Fibroblast of skin of right quadriceps (primary cell): ENCODE data around the gene MEIG1.
"Not testable (repeated sequence)": the region's sequence is repeated elsewhere in the genome, so short reads cannot be mapped to it uniquely, and the experiment has no call there.

Experiments used
- DNase-seq: peaks from one replicate; pipeline ENCODE4 v3.0.0-alpha.2; 2013

MEIG1 gene

DNA sequence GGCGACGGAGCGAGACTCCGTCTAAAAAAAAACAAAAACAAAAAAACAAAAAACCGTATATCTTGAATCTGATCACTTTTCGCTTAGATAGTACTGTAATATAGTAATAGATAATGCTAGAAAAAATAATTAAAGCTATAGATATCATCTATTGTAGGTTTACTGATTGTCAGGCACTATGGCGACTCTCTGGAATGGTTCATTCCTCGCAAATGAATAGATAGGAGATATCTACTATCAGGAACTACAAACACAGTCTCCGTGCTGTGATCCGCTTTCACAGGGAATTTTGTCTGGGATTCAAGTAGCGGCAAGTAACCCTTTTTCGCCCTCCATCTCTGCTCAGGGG lies 342 bp upstream of the MEIG1 start:
- DNase-seq, result no peak

DNA sequence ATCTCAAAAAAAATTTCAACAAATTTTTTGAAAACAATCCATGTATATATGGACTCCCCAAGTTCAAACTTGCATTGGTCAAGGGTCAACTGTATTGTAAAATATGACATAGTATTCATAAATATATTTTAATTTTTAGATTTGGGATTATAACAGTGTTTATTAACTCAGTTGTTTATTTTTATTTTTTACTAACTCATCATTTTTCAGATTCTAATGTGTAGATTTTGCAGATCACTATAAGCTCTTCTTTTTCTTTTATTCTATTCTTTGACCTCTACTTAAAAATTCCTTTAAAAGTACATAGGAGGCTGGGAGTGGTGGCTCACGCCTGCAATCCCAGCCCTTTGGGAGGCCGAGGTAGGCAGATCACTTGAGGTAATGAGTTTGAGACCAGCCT lies 8.7 kb downstream of the MEIG1 start:
- DNase-seq, result no peak

DNA sequence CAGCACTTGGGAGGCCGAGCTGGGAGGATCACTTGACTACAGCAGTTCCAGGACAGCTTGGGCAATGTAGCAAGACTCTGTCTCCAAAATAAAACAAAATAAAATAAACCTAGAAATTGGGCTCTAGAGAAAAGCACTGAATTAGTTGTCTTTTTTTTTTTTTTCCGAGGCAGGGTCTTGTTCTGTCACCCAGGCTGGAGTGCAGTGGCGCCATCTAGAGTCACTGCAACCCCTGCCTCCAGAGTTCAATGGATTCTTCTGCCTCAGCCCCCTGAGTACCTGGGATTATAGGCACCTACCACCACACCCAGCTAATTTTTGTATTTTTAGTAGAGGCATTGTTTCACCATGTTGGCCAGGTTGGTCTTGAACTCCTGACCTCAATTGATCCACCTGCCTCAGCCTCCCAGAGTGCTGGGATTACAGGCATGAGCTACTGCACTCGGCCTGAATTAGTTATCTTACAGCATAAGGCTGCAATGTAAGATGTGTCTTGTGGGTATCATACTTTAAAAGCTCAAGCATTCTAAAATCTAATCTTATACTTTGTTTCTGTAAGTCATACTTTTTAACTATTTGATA lies 12.8 kb downstream of the MEIG1 start:
- peak; percentile 14 for DNase-seq

DNA sequence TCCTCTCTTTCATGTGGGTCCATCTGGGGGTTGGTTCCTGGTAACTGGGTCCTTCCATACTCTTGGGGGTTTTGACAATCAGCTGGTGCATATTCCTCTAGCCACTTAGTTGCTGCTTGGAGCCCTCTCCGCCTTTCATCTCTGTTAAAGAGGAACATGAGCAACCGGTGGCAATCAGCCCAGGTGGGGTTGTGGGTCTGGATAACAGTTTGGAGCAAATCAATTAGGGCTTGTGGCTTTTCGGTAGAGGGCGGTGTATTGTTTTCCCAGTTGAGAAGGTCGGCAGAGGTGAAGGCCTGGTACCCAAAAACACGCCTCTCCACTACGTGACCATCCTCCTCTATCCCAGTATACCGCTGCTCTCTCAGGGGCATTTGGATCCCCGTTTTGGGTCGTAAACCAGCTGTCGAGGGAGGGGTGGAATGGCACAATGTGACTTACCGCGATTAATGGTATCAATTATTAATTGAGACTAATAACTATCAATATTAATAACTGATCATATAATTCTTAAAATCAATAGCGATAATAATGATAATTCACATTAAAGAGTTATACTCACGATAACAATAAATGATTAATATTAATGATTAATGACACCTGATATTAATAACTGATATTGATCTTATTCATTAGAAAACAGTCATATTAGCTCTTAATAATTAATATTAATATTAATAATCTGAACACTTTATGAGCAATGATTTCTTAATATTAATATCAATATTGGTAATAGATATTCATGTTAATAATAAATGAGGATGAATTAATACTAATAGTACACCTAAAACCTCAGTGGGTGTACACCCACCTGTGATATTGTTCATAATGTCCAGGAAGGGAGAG lies 15.2 kb downstream of the MEIG1 start:
- DNase-seq, result not testable (repeated sequence)

DNA sequence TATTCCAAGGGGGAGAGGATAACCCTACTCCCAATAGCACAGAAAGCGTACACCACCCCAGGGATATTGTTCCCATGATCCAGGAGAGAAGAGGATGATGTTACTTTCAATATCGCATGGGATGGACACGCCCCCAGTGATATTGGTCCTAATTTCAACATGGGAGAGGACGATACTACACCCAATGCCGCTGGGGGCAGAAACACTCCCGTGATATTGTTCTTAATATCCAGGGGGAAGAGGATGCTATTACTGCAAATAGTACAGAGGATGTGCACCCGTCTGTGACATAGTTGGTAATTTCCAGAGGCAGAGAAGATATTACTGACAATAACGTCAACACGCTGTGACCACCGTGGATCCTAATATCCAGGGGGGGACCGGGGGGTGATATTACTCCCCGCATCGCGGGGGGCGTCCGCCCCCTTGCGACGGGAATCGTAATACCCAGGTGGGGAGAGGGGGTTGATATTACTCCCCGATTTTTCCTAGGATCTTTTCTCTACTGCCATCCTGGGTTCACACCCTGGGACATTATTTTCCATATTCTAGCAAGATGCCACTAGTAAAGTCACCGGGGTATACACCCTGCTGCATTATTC lies 16.6 kb downstream of the MEIG1 start:
- no peak for DNase-seq

DNA sequence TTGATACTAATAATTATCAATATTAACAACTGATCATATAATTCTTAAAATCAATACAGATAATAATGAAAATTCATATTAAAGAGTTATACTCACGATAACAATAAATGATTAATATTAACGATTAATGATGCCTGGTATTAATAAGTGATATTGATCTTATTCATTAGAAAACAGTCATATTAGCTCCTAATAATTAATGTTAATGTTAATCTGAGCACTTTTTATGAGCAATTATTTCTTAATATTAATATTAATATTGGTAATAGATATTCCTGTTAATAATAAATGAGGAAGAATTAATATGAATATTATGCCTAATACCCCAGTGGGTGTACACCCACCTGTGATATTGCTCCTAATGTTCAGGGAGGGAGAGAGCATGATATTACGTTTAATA lies 23.6 kb downstream of the MEIG1 start:
- no peak for DNase-seq

DNA sequence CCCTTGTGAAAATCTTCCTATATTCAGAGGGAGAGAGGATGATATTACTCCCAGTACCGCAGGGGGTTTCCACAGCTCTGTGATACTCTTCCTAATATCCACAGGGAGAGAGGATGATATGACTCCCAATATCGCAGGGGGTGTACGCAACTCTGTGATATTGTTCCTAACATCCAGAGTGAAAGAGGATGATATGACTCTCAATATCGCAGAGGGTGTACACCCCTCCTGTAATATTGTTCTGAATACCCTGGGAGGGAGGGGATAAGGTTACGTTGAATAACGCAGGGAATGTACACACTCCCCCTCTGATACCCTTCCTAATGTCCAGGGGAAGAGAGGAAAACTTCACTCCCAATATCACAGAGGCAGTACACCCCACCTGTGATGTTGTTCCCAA lies 30.4 kb downstream of the MEIG1 start:
- DNase-seq, result not testable (repeated sequence)

DNA sequence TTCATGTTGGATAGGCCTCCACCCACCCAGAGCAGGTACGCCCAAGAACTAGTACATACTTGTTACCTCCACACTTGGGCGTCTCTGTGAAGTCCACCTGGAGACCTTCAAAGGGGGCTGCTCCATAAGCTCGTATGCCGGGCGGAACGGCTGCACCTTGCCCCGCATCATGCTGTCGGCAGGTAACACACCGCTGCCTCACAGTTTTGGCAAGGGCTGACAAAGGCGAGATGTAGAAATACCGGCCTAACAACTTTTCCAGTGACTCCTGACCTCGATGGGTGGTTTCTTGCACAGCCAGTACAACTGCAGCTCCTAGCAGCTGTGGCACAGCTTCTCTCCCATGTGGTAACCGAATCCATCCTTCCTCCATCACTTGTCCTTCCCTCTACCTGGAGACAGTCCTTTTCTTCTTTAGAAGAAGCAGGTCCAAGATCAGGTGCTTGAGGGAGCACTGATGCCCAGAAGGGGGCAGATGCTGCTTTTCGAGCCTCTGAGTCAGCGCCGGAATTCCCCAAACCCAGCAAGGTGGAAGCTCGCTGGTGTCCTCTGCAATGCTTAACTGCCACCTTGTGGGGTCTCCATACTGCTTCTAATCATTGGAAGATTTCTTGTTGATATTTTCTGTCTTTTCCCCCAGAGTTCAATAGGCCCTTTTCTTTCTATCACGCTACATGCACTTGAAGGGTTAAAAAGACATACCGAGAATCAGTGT lies 32.0 kb downstream of the MEIG1 start:
- peak; percentile 15 for DNase-seq

DNA sequence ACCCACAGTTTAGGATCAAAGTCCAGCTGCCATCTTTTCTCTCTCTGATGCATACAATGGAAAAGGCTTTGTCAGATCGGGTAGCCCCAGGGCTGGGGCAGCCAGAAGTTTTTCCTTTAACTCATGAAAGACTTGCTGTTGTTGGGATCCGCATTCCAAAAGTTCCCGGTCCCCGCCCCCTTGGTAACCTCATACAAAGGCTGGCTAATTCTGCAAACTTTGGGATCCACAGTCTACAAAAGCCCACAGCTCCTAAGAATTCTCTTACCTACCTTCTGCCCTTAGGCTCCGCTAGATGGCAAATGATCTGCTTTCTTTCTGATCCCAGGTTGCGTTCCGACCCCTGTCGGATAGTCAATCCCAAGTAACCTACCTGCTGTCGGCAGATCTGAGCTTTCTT lies 33.1 kb downstream of the MEIG1 start:
- DNase-seq, result not testable (repeated sequence)

DNA sequence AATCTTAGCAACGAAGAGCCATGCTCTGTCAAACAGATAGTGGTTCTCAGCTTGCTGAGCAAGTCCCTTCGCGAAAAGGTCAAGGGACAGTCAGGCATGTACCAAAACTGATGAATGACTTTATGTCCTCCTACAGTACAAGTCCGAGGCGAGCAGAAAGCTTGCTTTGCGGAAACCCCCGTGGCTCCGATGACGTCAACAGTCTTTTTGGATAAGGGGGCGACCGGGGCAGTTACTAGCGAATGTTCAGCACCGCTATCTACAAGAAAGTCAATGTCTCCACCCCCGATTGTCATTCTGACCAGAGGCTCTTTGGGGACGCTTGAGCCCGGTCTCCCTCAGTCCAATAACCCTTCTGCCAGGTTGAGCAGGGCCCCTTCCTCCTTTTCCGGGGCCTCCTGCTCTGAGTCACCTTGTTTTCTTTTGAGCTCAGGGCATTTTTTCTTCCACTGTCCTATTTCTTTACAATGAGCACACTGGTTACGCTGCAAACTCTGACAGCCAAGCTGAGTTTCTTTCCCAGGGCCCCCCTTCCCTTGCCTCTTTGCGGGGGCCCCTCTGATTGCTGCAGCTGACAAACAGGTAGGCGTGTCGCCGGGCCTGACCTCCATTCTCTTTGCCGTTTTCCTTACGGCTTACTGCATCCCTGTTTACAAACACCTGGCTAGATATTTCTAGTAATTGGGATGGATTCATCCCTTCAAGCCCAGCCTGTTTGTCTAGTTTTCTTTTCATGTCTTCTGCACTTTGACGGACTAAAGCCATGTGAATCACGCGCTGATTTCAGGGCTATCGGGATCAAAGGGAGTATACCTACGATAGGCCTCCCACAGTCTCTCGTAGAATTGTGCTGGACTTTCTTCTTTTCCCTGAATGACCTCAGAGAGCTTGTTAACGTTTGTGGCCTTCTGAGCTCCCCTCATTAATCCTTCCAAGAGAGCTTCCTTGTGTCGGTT lies 34.6 kb downstream of the MEIG1 start:
- DNase-seq, result not testable (repeated sequence)

DNA sequence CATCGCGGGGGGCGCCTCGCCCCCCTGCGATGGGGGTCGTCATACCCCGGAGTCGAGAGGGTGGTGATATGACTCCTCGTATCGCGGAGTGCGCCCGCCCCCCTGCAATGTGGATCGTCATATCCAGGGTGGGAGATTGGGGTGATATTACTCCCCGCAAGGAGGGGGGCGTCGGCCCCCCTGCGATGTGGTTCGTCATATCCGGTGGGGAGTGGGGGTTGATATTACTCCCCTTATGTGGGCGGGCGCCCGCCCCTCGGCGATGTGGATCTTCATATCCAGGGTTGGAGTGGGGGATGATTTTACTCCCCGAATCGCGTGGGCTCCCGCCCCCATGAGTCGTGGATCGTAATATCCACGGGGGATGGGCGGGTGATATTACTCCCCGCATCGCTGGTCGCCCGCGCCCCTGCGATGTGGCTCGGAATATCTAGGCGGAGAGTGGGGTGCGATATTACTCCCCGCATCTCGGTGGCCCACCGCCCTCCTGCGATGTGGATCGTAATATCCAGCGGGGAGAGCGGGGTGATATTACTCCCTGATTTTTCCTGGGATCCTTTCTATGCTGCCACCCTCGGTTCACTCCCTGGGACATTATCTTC lies 36.9 kb downstream of the MEIG1 start:
- no peak for DNase-seq

DNA sequence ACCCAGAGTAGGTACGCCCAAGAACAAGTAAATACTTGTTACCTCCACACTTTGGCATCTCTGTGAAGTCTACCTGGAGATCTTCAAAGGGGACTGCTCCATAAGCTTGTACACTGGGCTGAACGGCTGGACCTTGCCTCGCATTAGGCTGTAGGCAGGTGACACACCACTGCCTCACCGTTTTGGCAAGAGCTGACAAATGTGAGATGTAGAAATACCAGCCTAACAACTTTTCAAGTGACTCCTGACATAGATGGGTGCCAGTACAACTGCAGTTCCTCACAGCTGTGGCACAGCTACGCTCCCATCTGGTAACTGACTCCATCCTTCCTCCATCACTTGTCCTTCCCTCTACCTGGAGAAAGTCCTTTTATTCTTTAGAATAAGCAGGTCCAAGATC lies 54.3 kb downstream of the MEIG1 start:
- DNase-seq, result not testable (repeated sequence)

DNA sequence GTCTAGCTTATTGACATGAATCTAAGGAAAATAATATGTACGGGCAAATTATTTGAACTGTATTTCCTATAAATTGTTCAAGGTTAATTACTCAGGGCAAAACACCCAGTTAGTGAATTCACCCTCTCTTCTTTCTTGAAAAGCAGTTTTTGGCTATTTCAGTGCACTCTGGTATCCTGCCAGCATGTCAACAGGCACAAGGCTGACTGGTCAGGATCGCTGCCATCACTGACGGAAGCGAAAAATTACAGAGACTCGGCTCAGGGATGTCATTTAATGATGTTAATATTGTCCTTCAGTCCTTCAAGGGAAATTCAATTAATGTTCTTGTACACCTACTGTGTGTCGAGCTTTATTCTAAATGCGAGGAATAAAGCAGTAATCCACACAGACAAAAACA lies 56.3 kb downstream of the MEIG1 start:
- DNase-seq, result no peak

DNA sequence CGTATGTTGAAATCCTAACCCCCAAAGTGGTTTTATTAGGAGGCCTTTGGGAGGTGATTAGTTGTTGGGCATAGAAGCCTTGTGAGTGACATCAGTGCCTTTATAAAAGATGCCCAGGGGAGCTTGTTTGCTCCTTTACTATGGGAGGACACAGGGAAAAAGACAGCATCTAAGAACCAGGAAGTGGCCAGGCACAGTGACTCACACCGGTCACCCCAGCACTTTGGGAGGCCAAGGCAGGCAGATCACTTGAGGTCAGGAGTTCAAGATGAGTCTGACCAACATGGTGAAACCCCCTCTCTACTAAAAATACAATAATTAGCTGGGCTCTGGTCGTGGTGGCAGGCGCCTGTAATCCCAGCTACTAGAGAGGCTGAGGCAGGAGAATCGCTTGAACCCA lies 61.8 kb downstream of the MEIG1 start:
- not testable (repeated sequence) for DNase-seq
